ENCODE measurements around the gene SERPINA1. TPM values are rescaled to one million over a fixed set of nuclear protein-coding genes. Genes with fewer than 3 reads are reported as not detected.
"Not testable (repeated sequence)": the region's sequence is repeated elsewhere in the genome, so short reads cannot be mapped to it uniquely, and the experiment has no call there.

The SERPINA1 gene
- polyA plus RNA-seq = 1,712 TPM
- long read RNA-seq, donor 1, transcript SERPINA1-202 (5 exons, 1,622 nt) = major isoform, 572 of 1,207 reads
- long read RNA-seq, donor 1, transcript SERPINA1-207 (5 exons, 3,144 nt) = minor isoform, 5 of 1,207 reads
- long read RNA-seq, donor 1, transcript SERPINA1-204 (4 exons, 1,450 nt) = minor isoform, 17 of 1,207 reads
- long read RNA-seq, donor 1, partial matches to known transcripts = 600 of 1,207 reads
- long read RNA-seq, donor 1, other reads (novel, unspliced or antisense) = 13 of 1,207 reads
- long read RNA-seq, donor 2, transcript SERPINA1-204 (4 exons, 1,450 nt) = minor isoform, 22 of 2,955 reads
- long read RNA-seq, donor 2, transcript SERPINA1-202 (5 exons, 1,622 nt) = major isoform, 1,482 of 2,955 reads
- long read RNA-seq, donor 2, partial matches to known transcripts = 1,380 of 2,955 reads
- long read RNA-seq, donor 2, other reads (novel, unspliced or antisense) = 66 of 2,955 reads
- long read RNA-seq, donor 3 = 0 reads
- long read RNA-seq, donor 4, transcript SERPINA1-202 (5 exons, 1,622 nt) = major isoform, 156 of 304 reads
- long read RNA-seq, donor 4, partial matches to known transcripts = 145 of 304 reads
- long read RNA-seq, donor 4, other reads (novel, unspliced or antisense) = 0 of 304 reads
- long read RNA-seq, donor 5, transcript SERPINA1-202 (5 exons, 1,622 nt) = major isoform, 97 of 419 reads
- long read RNA-seq, donor 5, partial matches to known transcripts = 321 of 419 reads
- long read RNA-seq, donor 5, other reads (novel, unspliced or antisense) = 0 of 419 reads
- long read RNA-seq, donor 6, transcript SERPINA1-202 (5 exons, 1,622 nt) = major isoform, 939 of 1,731 reads
- long read RNA-seq, donor 6, transcript SERPINA1-204 (4 exons, 1,450 nt) = minor isoform, 7 of 1,731 reads
- long read RNA-seq, donor 6, partial matches to known transcripts = 766 of 1,731 reads
- long read RNA-seq, donor 6, other reads (novel, unspliced or antisense) = 14 of 1,731 reads
- long read RNA-seq, donor 7, transcript SERPINA1-202 (5 exons, 1,622 nt) = major isoform, 158 of 452 reads
- long read RNA-seq, donor 7, partial matches to known transcripts = 289 of 452 reads
- long read RNA-seq, donor 7, other reads (novel, unspliced or antisense) = 0 of 452 reads
- long read RNA-seq, donor 8, transcript SERPINA1-204 (4 exons, 1,450 nt) = minor isoform, 19 of 3,912 reads
- long read RNA-seq, donor 8, transcript SERPINA1-202 (5 exons, 1,622 nt) = major isoform, 2,007 of 3,912 reads
- long read RNA-seq, donor 8, transcript SERPINA1-207 (5 exons, 3,144 nt) = minor isoform, 5 of 3,912 reads
- long read RNA-seq, donor 8, partial matches to known transcripts = 1,803 of 3,912 reads
- long read RNA-seq, donor 8, other reads (novel, unspliced or antisense) = 74 of 3,912 reads
- long read RNA-seq, donor 9, transcript SERPINA1-204 (4 exons, 1,450 nt) = minor isoform, 19 of 2,554 reads
- long read RNA-seq, donor 9, transcript SERPINA1-202 (5 exons, 1,622 nt) = major isoform, 1,452 of 2,554 reads
- long read RNA-seq, donor 9, partial matches to known transcripts = 1,043 of 2,554 reads
- long read RNA-seq, donor 9, other reads (novel, unspliced or antisense) = 38 of 2,554 reads
- long read RNA-seq, donor 10, transcript SERPINA1-204 (4 exons, 1,450 nt) = minor isoform, 5 of 2,088 reads
- long read RNA-seq, donor 10, transcript SERPINA1-202 (5 exons, 1,622 nt) = major isoform, 1,172 of 2,088 reads
- long read RNA-seq, donor 10, partial matches to known transcripts = 877 of 2,088 reads
- long read RNA-seq, donor 10, other reads (novel, unspliced or antisense) = 31 of 2,088 reads
- long read RNA-seq, donor 11, transcript SERPINA1-202 (5 exons, 1,622 nt) = major isoform, 952 of 1,740 reads
- long read RNA-seq, donor 11, transcript SERPINA1-204 (4 exons, 1,450 nt) = minor isoform, 11 of 1,740 reads
- long read RNA-seq, donor 11, partial matches to known transcripts = 744 of 1,740 reads
- long read RNA-seq, donor 11, other reads (novel, unspliced or antisense) = 29 of 1,740 reads

DNA sequence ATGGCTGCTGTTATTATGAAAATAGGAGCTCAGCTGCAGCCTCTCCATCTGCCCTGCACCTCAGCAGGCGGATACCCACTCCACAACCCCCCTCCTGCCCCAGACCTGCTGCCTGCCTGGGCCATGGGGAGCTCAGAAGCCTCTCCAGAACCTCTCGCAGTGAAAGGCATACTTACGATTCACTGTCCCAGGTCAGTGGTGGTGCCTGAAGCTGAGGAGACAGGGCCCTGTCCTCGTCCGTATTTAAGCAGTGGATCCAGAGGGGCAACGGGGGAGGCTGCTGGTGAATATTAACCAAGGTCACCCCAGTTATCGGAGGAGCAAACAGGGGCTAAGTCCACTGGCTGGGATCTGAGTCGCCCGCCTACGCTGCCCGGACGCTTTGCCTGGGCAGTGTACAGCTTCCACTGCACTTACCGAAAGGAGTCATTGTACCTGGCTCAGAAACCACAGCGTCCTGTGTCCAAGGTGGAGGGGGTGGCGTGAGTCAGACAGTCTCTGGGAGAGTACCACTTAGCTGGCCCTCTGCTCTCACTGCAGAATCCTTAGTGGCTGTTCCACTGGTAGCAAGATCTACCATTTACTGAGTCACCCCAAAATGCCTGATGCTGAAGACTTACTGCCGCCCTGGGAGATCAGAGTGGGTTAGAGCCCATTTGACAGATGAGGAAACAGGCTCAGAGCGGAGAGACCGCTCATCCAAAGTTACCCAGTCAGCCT is at the start of gene SERPINA1:
Gene SERPINA1, minus strand, starts transcription at position 219 of the 720 bp plus-strand sequence. CDS start 5,365 bp downstream, outside the sequence.
- 67% methylated on average over 3 of the region's 18 CpGs for WGBS (ENCODE audit: insufficient coverage, low lambda C conversion rate)

DNA sequence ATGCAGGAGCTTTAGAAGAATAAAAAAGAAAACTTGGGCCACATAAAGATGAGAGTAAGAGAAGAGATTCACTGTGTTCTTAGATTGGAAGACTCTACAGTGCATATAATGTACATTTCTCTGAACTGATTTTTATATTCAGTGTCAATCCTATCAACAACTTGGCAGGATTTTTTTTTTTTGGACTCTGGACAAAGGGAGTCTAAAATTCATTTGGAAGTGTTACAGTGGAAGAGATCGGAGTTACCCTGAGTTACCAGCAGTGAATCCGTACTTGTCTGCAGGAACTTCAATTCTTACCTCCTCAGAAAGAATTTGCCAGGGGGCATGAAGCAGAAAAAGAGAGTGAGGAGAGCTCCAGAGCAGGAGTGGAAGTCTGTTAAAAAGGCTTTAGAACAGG is 40.2 kb upstream of the SERPINA1 start:
- no peak overlapping the region for H3K4me3 ChIP-seq (ENCODE audit: low read length)
- no peaks in the 10 kb centered on the region for H3K36me3 ChIP-seq (ENCODE audit: control insufficient read depth, insufficient read depth, low read length)
- no peaks in the 10 kb centered on the region for H3K4me1 ChIP-seq (ENCODE audit: control insufficient read depth, insufficient read depth, low read length)
- no peak overlapping the region for H3K27ac ChIP-seq (ENCODE audit: low read length)
- H3K9me3 ChIP-seq (ENCODE audit: control insufficient read depth, low read depth, low read length) = no peaks in the 10 kb centered on the region
- H3K27me3 ChIP-seq (ENCODE audit: control insufficient read depth, insufficient read depth, low read length) = peaks cover 3% of the 10 kb centered on the region
- WGBS (ENCODE audit: insufficient coverage, low lambda C conversion rate) = no CpG with 5 or more reads among the region's 2 CpGs
- DNase-seq = no peak

More for the DNA sequence above, at the start of gene SERPINA1:
- DNase-seq = peak; percentile 83 to 92
- no peaks in the 10 kb centered on the region for H3K9me3 ChIP-seq (ENCODE audit: control insufficient read depth, low read depth, low read length)
- peak within 1 kb of the TSS; percentile 64 for H3K4me3 ChIP-seq (ENCODE audit: low read length)
- H3K27ac ChIP-seq (ENCODE audit: low read length) = peak within 1 kb of the TSS; percentile 90
- peaks cover 6% of the 10 kb centered on the region for H3K36me3 ChIP-seq (ENCODE audit: control insufficient read depth, insufficient read depth, low read length)
- no peaks in the 10 kb centered on the region for H3K27me3 ChIP-seq (ENCODE audit: control insufficient read depth, insufficient read depth, low read length)
- peaks cover 45% of the 10 kb centered on the region for H3K4me1 ChIP-seq (ENCODE audit: control insufficient read depth, insufficient read depth, low read length)

- whole genome bisulfite sequencing (ENCODE audit: insufficient coverage, low lambda C conversion rate) = 70% methylated on average over 8 of the region's 9 CpGs
- H3K27ac ChIP-seq (ENCODE audit: low read length) = no peak overlapping the region
- H3K36me3 ChIP-seq (ENCODE audit: control insufficient read depth, insufficient read depth, low read length) = no peaks in the 10 kb centered on the region
- no peak overlapping the region for H3K4me3 ChIP-seq (ENCODE audit: low read length)
- no peaks in the 10 kb centered on the region for H3K4me1 ChIP-seq (ENCODE audit: control insufficient read depth, insufficient read depth, low read length)
- peaks cover 3% of the 10 kb centered on the region for H3K27me3 ChIP-seq (ENCODE audit: control insufficient read depth, insufficient read depth, low read length)
- DNase-seq = no peak
- no peaks in the 10 kb centered on the region for H3K9me3 ChIP-seq (ENCODE audit: control insufficient read depth, low read depth, low read length)
These were observed 38.7 kb upstream of the SERPINA1 start for GRCh38 chr14:94427016-94427613.

DNA sequence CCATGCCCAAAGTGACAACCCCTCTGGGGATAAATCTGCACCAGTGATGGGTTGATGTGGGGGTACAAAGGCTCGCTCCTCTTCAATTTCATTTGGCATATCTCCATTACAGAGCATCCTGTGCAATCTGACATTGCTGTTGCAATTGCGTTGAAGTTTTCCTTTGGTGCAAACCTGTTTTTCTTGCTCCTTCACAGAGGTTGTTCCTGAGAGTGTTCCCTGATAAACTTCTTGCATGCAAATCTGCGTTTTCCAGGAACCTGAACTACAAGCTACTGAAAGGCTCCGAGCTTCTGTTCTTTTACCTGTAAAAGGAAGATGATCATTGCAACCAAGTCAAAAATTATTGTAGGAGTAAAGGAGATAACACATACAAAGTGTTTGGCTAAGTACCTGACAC is 38.1 kb upstream of the SERPINA1 start:
- WGBS (ENCODE audit: insufficient coverage, low lambda C conversion rate) = no CpG with 5 or more reads among the region's 4 CpGs
- Histone ChIP-seq H3K36me3 (ENCODE audit: control insufficient read depth, insufficient read depth, low read length) (no peaks in the 10 kb centered on the region), H3K4me1 (ENCODE audit: control insufficient read depth, insufficient read depth, low read length) (no peaks in the 10 kb centered on the region), H3K9me3 (ENCODE audit: control insufficient read depth, low read depth, low read length) (no peaks in the 10 kb centered on the region), H3K4me3 (ENCODE audit: low read length) (no peak overlapping the region), H3K27me3 (ENCODE audit: control insufficient read depth, insufficient read depth, low read length) (peaks cover 3% of the 10 kb centered on the region), H3K27ac (ENCODE audit: low read length) (no peak overlapping the region)
- DNase-seq = no peak

GRCh38 chr14:94424371-94424770 is 36.0 kb upstream of the SERPINA1 start:
- no peaks in the 10 kb centered on the region for H3K9me3 ChIP-seq (ENCODE audit: control insufficient read depth, low read depth, low read length)
- H3K27ac ChIP-seq (ENCODE audit: low read length) = no peak overlapping the region
- H3K27me3 ChIP-seq (ENCODE audit: control insufficient read depth, insufficient read depth, low read length) = peaks cover 3% of the 10 kb centered on the region
- DNase-seq = no peak
- no CpG with 5 or more reads among the region's 3 CpGs for WGBS (ENCODE audit: insufficient coverage, low lambda C conversion rate)
- H3K4me3 ChIP-seq (ENCODE audit: low read length) = no peak overlapping the region
- H3K36me3 ChIP-seq (ENCODE audit: control insufficient read depth, insufficient read depth, low read length) = no peaks in the 10 kb centered on the region
- no peaks in the 10 kb centered on the region for H3K4me1 ChIP-seq (ENCODE audit: control insufficient read depth, insufficient read depth, low read length)

- Histone ChIP-seq H3K27me3 (ENCODE audit: control insufficient read depth, insufficient read depth, low read length) (peaks cover 3% of the 10 kb centered on the region), H3K27ac (ENCODE audit: low read length) (no peak overlapping the region), H3K36me3 (ENCODE audit: control insufficient read depth, insufficient read depth, low read length) (no peaks in the 10 kb centered on the region), H3K9me3 (ENCODE audit: control insufficient read depth, low read depth, low read length) (no peaks in the 10 kb centered on the region), H3K4me1 (ENCODE audit: control insufficient read depth, insufficient read depth, low read length) (no peaks in the 10 kb centered on the region), H3K4me3 (ENCODE audit: low read length) (no peak overlapping the region)
- WGBS (ENCODE audit: insufficient coverage, low lambda C conversion rate) = no CpG with 5 or more reads among the region's 13 CpGs
- DNase-seq = peak; percentile 84 to 89
These were observed 35.2 kb upstream of the SERPINA1 start for GRCh38 chr14:94423453-94424056.

GRCh38 chr14:94421316-94421715 is 32.9 kb upstream of the SERPINA1 start:
- H3K9me3 ChIP-seq (ENCODE audit: control insufficient read depth, low read depth, low read length) = no peaks in the 10 kb centered on the region
- no peaks in the 10 kb centered on the region for H3K4me1 ChIP-seq (ENCODE audit: control insufficient read depth, insufficient read depth, low read length)
- no peaks in the 10 kb centered on the region for H3K36me3 ChIP-seq (ENCODE audit: control insufficient read depth, insufficient read depth, low read length)
- no peak overlapping the region for H3K4me3 ChIP-seq (ENCODE audit: low read length)
- no CpG with 5 or more reads among the region's 2 CpGs for WGBS (ENCODE audit: insufficient coverage, low lambda C conversion rate)
- H3K27me3 ChIP-seq (ENCODE audit: control insufficient read depth, insufficient read depth, low read length) = no peaks in the 10 kb centered on the region
- DNase-seq = no peak
- no peak overlapping the region for H3K27ac ChIP-seq (ENCODE audit: low read length)

- no CpG with 5 or more reads among the region's 3 CpGs for WGBS (ENCODE audit: insufficient coverage, low lambda C conversion rate)
- not testable (repeated sequence) for H3K4me1 ChIP-seq (ENCODE audit: control insufficient read depth, insufficient read depth, low read length); DNase-seq; H3K27me3 ChIP-seq (ENCODE audit: control insufficient read depth, insufficient read depth, low read length); H3K27ac ChIP-seq (ENCODE audit: low read length); H3K9me3 ChIP-seq (ENCODE audit: control insufficient read depth, low read depth, low read length); H3K36me3 ChIP-seq (ENCODE audit: control insufficient read depth, insufficient read depth, low read length); H3K4me3 ChIP-seq (ENCODE audit: low read length)
These were observed 29.2 kb upstream of the SERPINA1 start for GRCh38 chr14:94417497-94418205.

Measured in large intestine (tissue), 12 donors.